ENCODE results near the gene CHMP4A.
A peak's percentile ranks its signal among the peaks of the same experiment; 100 is the strongest.

The CHMP4A gene

DNA sequence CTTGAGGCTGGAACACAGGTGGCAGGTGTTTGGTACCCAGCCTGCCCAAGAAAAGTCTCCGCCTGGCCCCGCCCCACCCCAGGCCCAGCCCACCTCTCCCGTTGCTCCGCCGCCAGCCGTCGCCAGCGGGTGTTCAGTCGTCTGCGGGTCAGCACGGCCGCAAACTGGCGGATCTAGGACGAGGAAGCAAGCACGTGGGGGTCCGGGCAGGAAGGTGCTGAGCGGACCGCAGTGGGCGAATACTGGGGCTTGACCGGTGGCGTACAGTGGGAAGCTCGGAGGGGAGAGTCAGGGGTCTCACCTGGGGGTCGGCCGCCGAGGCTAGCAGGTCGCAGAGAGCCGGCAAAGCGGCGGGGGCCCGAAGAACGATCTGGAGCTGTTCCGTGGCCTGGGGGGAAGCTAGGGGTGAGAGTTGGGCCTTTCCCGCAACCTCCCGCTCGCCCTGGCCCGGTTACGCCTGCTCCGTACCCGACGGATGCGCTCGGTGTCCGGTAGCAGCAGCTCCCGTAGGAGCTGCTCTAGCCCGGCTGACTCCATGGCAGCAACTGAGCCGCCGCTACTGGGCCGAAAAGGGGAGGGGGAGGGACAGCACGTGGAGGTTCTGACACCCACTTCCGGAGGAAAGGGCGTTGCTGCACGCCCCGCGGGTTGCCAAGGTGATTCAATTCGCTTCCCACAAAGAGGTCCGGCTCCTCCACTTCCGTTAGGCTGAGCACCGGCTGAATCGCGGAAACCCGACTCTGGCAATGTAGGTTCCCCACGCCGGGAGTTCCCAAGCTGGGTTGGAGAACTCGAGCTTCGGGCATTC is 24.8 kb downstream of the CHMP4A start, which contains the start of gene IPO4:
Gene IPO4, minus strand, starts transcription at position 566 of the 808 bp plus-strand sequence. Its CDS starts 29 bp downstream, at position 537.
- TF ChIP-seq CTCF (IDR thresholded peaks at IDR 0.05; ENCODE audit: insufficient read depth, low read length, missing control alignments), result no peak
- CTCF ChIA-PET, result interaction anchor here (0.6 to 7.5 kb wide), 6 partner anchors 27 to 1213 kb away, joined by 3 to 60 read pairs (median 4); partner anchors contain the start of genes CIDEB, DHRS1, IRF9 and NOP9
- POLR2A ChIA-PET, result interaction anchor here (0.6 to 2.4 kb wide), 8 partner anchors 26 to 111 kb away, joined by 3 to 10 read pairs (median 4); partner anchors contain the start of genes DCAF11, DHRS1, NOP9 and NRL
- peak within 1 kb of the TSS; percentile 84 for H3K4me3 ChIP-seq (ENCODE audit: low read depth, low read length)
- DNase-seq (ENCODE audit: low read depth, low spot score), result peak; percentile 90

- DNase-seq (ENCODE audit: low read depth, low spot score), result no peak
- TF ChIP-seq CTCF (IDR thresholded peaks at IDR 0.05; ENCODE audit: insufficient read depth, low read length, missing control alignments), result no peak
- H3K4me3 ChIP-seq (ENCODE audit: low read depth, low read length), result peak overlapping the region; percentile 84
- POLR2A ChIA-PET, result interaction anchor here (2.4 kb wide), 1 partner anchor 40 kb away, joined by 10 read pairs; the partner anchor contains the start of genes PSME2 and RNF31
- CTCF ChIA-PET, result interaction anchor here (0.5 to 7.5 kb wide), 3 partner anchors 26 to 129 kb away, joined by 3 to 60 read pairs (median 20); partner anchors contain the start of gene IRF9
Observed at GRCh38 chr14:24187539-24187915, 25.8 kb downstream of the CHMP4A start.

DNA sequence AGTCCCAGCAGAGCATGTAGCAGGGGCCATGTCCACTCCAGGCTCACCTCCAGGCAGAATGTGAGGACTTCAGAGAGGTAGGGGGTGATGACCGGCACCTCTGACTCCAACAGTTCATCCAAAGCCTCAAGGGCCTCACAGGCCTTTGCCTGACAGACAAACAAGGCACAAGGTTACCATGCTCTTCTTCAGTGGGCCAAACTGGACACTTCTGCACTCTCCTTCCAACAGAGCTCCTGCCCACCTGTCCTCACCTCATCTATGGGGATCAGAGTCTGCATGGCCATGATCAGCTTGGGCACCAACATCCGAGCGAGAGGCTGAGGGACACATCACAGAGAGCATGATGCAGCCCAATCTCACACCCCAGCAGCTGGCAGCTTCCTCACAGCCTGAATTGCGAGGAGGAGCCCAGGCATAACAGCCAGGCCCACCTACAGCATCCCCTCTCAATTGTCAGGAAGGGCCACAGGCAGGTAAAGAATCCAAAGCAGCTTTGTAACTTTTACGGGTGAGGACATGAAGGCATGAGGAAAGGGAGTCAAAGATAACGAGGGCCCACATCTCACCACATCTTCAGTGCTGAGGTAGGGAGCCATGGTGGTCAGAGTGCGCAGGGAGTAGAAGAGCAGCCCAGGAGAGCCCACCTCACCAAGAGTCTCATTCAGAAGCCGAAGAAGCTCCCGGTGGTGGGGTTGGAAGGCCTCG is 26.3 kb downstream of the CHMP4A start:
- no peak for TF ChIP-seq CTCF (IDR thresholded peaks at IDR 0.05; ENCODE audit: insufficient read depth, low read length, missing control alignments)
- no peak for DNase-seq (ENCODE audit: low read depth, low spot score)
- ChIA-PET CTCF (interaction anchor here (5.0 to 7.5 kb wide), 2 partner anchors 26 to 111 kb away, joined by 20 to 60 read pairs; partner anchors contain the start of gene IRF9), POLR2A (interaction anchor here (1.0 to 2.4 kb wide), 2 partner anchors 10 to 40 kb away, joined by 3 to 10 read pairs; partner anchors contain the start of genes PSME2 and RNF31)
- H3K4me3 ChIP-seq (ENCODE audit: low read depth, low read length), result no peak overlapping the region

GRCh38 chr14:24185741-24186140 is 27.5 kb downstream of the CHMP4A start:
- no peak for TF ChIP-seq CTCF (IDR thresholded peaks at IDR 0.05; ENCODE audit: insufficient read depth, low read length, missing control alignments)
- CTCF ChIA-PET, result interaction anchor here (0.6 to 7.5 kb wide), 5 partner anchors 24 to 122 kb away, joined by 3 to 60 read pairs (median 4); partner anchors contain the start of genes CIDEB, EMC9 and IRF9
- POLR2A ChIA-PET, result interaction anchor here (1.0 kb wide), 1 partner anchor 8 kb away, joined by 3 read pairs; no protein-coding TSS in a partner anchor

GRCh38 chr14:24185026-24185425 is 28.3 kb downstream of the CHMP4A start:
- no peak for DNase-seq (ENCODE audit: low read depth, low spot score)
- no peak overlapping the region for H3K4me3 ChIP-seq (ENCODE audit: low read depth, low read length)
- no peak for TF ChIP-seq CTCF (IDR thresholded peaks at IDR 0.05; ENCODE audit: insufficient read depth, low read length, missing control alignments)
- POLR2A ChIA-PET, result no interaction called here
- CTCF ChIA-PET, result interaction anchor here (0.6 to 7.5 kb wide), 5 partner anchors 24 to 112 kb away, joined by 3 to 60 read pairs (median 3); partner anchors contain the start of genes EMC9 and IRF9

More at GRCh38 chr14:24185741-24186140, 27.5 kb downstream of the CHMP4A start:
- no peak overlapping the region for H3K4me3 ChIP-seq (ENCODE audit: low read depth, low read length)
- DNase-seq (ENCODE audit: low read depth, low spot score), result no peak
